Stomach smooth muscle (tissue), 2 donors: ENCODE measurements around the gene PALLD.
"Not testable (repeated sequence)": the region's sequence is repeated elsewhere in the genome, so short reads cannot be mapped to it uniquely, and the experiment has no call there.

Experiments used
- H3K27ac ChIP-seq: one replicate; pipeline ENCODE4 v1.7.0; 2013; ENCODE audit warnings: mild to moderate bottlenecking, low read length, inconsistent platforms
- H3K27me3 ChIP-seq, 2 donors: one replicate each; pipeline ENCODE4 v1.7.0; 2013; ENCODE audit warnings: low read length in 2 of 2; ENCODE audit not compliant: insufficient read depth in 2 of 2, control insufficient read depth in 1 of 2
- H3K36me3 ChIP-seq, 2 donors: one replicate each; pipeline ENCODE4 v1.7.0; 2013; ENCODE audit warnings: low read length in 2 of 2; ENCODE audit not compliant: control insufficient read depth in 2 of 2, insufficient read depth in 2 of 2
- H3K4me1 ChIP-seq: one replicate; pipeline ENCODE4 v1.7.0; 2013; ENCODE audit warnings: low read length; ENCODE audit not compliant: control insufficient read depth, insufficient read depth
- H3K4me3 ChIP-seq, 2 donors: one replicate each; pipeline ENCODE4 v1.7.0; 2013; ENCODE audit warnings: low read length in 2 of 2
- H3K9ac ChIP-seq, 2 donors: one replicate each; pipeline ENCODE4 v1.7.0; 2013; ENCODE audit warnings: low read length in 2 of 2, mild to moderate bottlenecking in 1 of 2
- H3K9me3 ChIP-seq, 2 donors: one replicate each; pipeline ENCODE4 v1.7.0; 2013; ENCODE audit warnings: low read length in 2 of 2; ENCODE audit not compliant: control insufficient read depth in 2 of 2
- donor health status: healthy.
- donor health status: Pancreatic carcinoma.

PALLD gene

GRCh38 chr4:168933423-168933822 is 436.6 kb downstream of the PALLD start:
- Histone ChIP-seq H3K27ac (no peak overlapping the region), H3K4me3 (no peak overlapping the region), H3K27me3 (no peaks in the 10 kb centered on the region), H3K9me3 (peaks cover 0 to 22% of the 10 kb centered on the region in 2 donors), H3K36me3 (peaks cover 14 to 16% of the 10 kb centered on the region in 2 donors), H3K4me1 (no peaks in the 10 kb centered on the region), H3K9ac (no peak overlapping the region)

- H3K9ac ChIP-seq, H3K27ac ChIP-seq, H3K9me3 ChIP-seq, H3K4me3 ChIP-seq, H3K4me1 ChIP-seq, H3K27me3 ChIP-seq, H3K36me3 ChIP-seq: not testable (repeated sequence)
Measured at GRCh38 chr4:168937473-168937872, 440.6 kb downstream of the PALLD start.

DNA sequence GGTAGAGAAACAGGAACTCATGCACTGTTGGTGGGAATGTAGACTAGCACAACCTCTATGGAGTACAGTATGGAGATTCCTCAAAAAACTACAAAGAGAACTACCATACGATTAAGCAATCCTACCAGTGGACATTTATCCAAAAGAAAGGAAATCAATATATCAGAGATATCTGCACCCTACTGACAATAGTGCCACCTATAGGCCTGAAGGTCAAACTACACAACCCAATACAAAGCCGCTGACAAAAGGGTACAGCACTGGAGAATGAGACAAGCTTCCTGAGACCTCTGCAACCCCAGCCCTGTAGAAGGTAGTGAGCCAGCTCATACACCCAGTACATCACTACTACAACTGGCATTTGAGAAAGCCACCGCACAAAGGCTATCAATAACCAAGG is 446.1 kb downstream of the PALLD start:
- Histone ChIP-seq H3K36me3 (no peaks in the 10 kb centered on the region), H3K9me3 (no peaks in the 10 kb centered on the region), H3K4me1 (no peaks in the 10 kb centered on the region), H3K4me3 (no peak overlapping the region), H3K27ac (no peak overlapping the region), H3K27me3 (no peaks in the 10 kb centered on the region), H3K9ac (no peak overlapping the region)

GRCh38 chr4:168945291-168945690 is 448.4 kb downstream of the PALLD start:
- Histone ChIP-seq H3K36me3 (no peaks in the 10 kb centered on the region), H3K9me3 (no peaks in the 10 kb centered on the region), H3K4me3 (no peak overlapping the region), H3K9ac (no peak overlapping the region), H3K27me3 (no peaks in the 10 kb centered on the region), H3K27ac (no peak overlapping the region), H3K4me1 (no peaks in the 10 kb centered on the region)

GRCh38 chr4:168952821-168953246 is 456.0 kb downstream of the PALLD start:
- not testable (repeated sequence) for H3K27ac ChIP-seq, H3K9ac ChIP-seq, H3K4me3 ChIP-seq, H3K9me3 ChIP-seq, H3K4me1 ChIP-seq, H3K36me3 ChIP-seq, H3K27me3 ChIP-seq

GRCh38 chr4:168955674-168956073 is 458.8 kb downstream of the PALLD start:
- Histone ChIP-seq H3K9me3 (no peaks in the 10 kb centered on the region), H3K9ac (no peak overlapping the region), H3K36me3 (no peaks in the 10 kb centered on the region), H3K27ac (no peak overlapping the region), H3K27me3 (no peaks in the 10 kb centered on the region), H3K4me1 (no peaks in the 10 kb centered on the region), H3K4me3 (no peak overlapping the region)

DNA sequence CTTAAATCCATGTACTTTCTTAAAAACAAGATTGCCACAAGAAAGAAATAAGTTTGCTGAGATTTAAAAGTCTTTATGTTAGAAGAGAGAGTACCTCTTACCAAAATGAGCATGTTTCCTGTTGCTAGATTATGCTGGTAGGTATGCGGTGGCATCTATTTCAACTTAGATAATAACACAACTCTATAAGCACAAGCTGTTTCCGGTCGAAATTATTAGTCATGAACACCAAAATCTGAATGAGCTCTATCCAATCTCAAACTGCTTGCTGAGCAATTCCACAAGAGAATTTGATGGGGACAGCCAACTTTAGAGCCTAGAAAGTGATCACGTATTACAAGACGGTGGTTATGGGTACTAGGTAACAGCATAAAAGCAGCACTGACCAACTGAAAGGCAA is 463.9 kb downstream of the PALLD start:
- no peaks in the 10 kb centered on the region for H3K9me3 ChIP-seq
- no peaks in the 10 kb centered on the region for H3K27me3 ChIP-seq
- H3K9ac ChIP-seq = no peak overlapping the region
- H3K4me3 ChIP-seq = no peak overlapping the region
- H3K4me1 ChIP-seq = no peaks in the 10 kb centered on the region
- H3K36me3 ChIP-seq = no peaks in the 10 kb centered on the region
- no peak overlapping the region for H3K27ac ChIP-seq

DNA sequence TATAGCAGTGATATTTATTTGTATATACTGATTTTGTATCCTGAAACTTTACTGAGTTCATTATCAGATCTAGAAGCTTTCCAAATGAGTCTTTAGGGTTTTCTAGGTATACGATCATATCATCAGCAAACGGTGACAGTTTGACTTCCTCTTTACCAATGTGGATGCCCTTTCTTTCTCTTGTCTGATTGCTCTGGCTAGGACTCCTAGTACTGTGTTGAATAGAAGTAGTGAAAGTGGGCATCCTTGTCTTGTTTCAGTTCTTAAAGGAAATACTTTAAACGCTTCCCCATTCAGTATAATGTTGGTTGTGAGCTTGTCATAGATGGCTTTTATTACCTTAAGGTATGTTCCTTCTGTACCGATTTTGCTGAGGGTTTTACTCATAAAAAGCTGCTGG is 475.7 kb downstream of the PALLD start:
- Histone ChIP-seq H3K27me3 (no peaks in the 10 kb centered on the region), H3K4me3 (no peak overlapping the region), H3K27ac (no peak overlapping the region), H3K9me3 (no peaks in the 10 kb centered on the region), H3K36me3 (peaks cover 12 to 18% of the 10 kb centered on the region in 2 donors), H3K4me1 (no peaks in the 10 kb centered on the region), H3K9ac (no peak overlapping the region)
